HG03196 (cell line): Measurements from ENCODE around the gene PICALM.
"Not testable (repeated sequence)": the region's sequence is repeated elsewhere in the genome, so short reads cannot be mapped to it uniquely, and the experiment has no call there.

Source experiments
- ATAC-seq: cut with Tn5 transposase; IDR thresholded peaks from one replicate; pipeline ENCODE4 v1.9.1; 2021; ENCODE audit not compliant: unreplicated experiment

PICALM gene

DNA sequence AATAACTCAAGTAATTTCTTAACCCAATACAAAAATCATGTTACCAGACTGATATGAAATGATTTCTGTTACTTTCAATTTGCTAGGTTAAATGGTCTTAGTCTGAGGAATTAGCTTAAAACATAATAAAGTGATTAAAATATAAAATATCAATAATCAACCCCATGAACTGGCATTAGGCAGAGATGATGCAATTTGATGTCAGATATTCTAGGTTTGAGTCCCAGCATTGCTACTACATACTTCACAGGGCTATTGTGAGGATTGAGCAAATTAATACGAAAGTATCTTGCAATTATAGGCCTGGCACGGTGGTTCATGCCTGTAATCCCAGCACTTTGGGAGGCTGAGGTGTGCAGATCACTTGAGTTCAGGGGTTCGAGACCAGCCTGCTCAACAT, 66.5 kb downstream of the PICALM start:
- no peak for ATAC-seq

DNA sequence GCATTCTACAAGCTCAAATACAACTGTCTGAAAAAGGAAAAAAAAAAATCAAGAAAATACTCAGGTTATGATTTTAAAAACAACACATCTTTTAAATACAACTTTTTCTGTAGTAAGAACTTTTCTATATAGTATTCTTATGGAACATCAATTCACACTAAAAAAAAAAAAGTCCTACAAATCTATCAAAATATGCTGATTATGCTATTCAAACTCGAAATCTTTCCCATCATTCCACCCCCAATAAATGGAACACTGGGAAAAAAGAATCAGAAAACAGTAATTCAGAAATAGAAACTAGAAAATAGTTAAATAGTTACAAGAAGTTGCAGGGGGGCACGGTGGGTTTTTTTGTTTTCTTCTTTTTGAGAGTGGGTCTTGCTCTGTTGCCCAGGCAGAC, 77.4 kb downstream of the PICALM start:
- ATAC-seq, result no peak

DNA sequence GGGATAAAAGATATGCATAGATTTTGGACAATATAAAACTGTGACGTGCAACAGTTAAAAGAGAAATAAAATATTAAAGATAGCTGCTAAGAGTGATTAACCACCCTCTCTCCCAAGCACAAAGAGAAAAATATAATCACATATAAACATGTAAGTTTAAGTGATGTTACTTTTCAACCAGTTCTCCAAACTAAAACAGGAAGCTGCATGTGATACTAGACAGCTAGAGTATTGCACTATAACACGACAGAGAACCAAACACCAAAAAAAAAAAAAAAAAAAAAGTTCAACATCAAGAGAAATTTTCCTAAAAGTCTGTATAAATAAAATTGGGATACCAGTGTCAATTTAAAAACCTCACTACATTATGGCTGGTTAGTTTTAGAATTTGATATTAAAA, 79.1 kb downstream of the PICALM start:
- ATAC-seq, result no peak

DNA sequence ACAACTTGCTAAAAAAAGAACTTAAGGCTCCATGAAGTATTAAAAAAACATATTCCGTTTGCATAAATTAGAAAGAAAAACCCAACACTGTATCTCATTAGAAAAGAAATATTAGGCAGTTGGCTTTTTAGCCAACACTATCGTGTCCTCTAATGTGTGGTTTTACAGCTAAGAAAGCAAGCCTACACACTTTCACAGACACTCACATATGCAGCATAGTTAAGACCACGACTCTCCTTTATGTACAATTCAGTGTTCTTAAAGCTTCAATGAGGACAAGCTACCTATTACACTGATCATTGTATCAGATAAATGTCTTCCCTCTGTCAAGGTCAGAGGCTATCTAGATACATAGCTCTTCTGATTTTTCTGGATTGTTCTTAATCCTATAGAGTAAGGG, 80.1 kb downstream of the PICALM start:
- ATAC-seq, result no peak

DNA sequence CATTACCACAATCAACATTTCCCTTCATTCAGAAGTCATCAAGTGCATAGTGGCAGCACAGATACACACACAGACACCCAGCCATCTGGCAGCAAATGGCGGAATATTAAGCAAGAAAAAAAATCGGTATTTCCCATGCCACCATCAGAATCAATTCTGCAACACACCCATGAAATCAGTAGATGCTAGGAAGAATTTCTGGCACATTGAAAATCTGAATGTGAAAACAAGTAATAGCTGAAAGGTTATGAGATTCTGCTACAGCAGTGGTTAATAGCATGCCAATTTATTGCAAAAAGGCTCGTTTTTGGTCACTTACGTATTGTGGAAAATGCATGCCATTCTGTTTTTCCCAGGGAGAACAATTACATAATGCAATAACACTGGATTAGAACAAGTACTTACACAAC, 91.1 kb downstream of the PICALM start:
- ATAC-seq, result no peak

DNA sequence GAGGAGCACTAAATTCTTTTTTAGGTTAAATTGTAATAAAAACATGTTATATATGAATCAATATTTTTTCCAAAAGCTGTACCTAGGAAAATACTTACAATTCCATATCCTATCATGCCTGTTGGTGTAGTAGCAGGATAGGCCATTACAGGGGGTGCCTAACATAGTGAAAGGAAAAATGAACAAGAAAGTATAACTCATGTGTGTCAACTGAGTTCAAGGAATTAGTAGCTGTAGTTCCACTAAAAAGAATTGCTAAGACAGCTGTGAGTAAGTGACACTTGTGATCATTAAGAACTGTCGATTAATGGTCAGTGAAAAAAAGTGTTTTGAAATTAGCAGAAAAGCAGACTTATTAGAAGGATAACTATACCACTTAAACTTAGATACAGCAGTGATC, 92.4 kb downstream of the PICALM start:
- no peak for ATAC-seq

DNA sequence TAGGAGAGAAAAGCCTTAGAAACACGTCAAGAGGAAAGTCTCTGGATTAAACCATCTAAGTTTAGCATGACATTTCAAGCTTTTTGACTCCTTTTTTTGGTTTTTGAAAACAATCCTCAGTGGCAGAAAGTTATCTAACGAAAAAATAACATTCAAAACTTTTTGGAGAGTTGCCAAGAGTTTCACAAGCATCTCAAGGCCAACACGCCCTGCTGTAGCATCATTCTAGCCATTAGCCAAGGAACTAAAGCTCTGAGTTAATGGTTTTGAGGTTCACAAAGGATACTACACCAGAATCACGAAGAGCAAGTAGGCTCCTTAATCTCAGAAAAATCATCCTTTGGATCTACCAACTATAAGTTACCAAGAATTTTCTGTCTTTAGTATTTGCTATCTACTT, 94.8 kb downstream of the PICALM start:
- ATAC-seq, result no peak

DNA sequence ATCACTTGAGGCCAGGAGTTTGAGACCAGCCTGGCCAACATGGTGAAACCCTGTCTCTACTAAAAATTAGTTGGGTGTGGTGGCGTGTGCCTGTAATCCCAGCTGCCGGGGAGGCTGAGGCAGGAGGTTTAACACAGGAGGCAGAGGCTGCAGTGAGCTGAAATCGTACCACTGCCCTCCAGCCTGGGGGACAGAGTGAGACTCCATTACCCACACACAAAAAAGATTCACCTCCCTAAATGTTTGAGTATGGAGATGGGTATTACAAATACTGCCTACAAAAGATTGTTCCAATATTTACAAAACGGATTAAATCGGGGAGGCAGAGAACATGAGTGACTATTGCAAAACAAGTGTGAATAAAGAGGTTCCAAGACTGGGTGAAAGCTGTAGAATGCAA, 98.3 kb downstream of the PICALM start:
- no peak for ATAC-seq

DNA sequence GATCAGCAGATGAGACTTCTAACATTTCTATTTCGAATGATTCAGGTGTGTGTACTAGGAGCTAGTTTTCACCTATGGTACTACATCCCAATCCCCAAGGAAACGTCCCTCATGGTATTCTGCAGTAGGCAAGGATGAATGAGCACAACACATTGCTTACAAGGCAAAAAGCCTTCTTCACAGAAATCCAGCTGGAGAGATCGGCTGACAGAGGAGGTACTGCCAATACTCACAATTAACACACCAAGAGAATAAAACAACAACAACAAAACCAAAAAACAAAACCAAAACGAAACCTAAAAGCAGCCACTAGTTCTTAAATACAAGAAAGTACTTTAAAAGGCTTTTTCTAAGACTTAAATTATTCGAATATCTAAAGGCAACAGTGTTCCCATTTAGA, 101.4 kb downstream of the PICALM start:
- no peak for ATAC-seq

DNA sequence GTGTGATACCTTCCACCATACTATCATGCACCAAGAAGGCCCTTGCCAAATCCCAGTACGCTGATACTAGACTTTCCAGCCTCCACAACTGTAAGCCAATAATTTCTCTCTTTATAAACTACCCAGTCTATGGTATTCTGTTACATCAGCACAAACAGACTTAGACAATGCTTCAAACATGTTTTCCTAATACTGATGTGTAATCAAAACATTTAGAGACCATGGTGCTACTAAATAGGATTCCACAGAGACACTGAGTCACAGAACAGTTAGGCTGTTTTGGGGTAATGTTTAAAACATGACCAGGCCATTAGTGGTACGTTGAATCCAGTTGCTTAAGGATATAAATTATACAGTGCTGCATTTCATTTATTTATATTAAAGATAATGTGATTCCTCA, 103.7 kb downstream of the PICALM start:
- no peak for ATAC-seq

DNA sequence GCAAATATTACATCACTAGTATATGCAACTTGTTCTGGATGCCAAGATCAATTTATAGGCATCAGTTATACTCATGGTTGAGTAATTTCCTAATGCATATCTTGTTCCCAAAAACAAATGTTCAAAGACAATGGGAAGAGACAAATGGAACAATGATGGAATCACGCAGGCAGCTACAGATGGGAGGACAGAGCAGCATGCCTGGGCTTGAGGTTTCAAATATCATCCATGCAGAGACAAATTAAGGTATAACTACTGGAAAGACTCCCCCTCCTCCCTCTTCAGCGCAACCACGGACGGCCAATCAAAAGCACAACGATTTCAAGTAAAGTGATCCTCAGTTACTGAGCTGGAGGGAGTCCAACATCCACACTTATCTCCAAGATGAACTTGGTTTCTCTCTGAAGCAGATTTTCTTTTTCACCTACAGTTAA, 106.9 kb downstream of the PICALM start:
- no peak for ATAC-seq

DNA sequence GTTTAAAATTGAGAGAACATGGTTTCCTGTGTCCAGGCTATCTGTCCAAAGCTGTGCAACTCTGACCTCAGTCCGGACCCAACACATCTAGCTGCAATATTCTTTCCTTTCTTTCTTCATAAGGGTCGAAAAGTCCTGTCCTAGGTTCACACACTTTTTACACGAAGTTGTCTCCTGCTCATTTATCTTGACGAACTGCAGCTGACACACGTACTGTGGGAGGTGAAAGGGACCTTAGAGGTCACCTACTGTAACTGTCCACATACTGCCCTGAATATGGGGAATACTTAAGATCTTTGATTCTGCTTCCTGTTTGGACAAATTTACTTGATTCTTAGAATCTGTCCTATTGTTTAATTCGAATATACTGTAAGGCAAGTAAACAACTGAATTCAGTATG, 107.8 kb downstream of the PICALM start:
- ATAC-seq, result no peak

DNA sequence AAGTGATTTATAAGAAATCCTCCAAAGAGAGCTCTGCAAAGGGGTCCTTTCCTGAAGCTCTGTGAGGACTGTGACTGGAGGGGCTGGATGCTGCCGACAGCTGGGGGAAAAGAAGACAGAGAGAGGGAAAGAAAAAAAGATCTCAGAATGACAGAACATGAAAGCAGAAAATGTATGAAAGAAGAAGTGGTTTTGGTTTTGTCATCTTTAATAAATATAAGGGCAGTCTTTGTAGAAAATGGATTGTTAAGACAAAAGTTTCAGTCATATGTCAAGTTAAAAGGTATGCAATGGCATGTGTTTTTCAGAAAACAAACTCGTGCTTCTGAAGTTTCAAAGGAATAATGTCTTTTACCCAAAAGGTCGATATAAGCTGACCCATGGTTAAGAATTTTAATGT, 108.2 kb downstream of the PICALM start:
- no peak for ATAC-seq

DNA sequence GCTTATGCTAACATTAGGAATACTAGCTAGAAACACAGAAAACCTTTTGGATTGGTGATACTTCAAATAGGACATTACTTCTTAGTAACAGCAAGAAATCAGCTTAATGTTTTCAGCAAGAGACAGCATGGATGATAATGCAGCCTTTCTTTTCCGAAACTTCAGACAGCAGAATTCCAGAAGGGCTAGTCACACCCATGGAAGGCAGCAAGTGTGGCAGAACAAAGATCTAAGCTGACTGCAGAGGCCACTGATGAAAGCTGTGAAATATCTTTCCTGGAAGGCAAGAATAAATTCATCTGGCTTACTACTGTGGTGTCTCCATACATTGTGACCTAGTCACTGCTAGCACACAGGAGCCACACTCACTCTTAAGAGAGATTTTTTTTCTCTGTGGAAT, 113.4 kb downstream of the PICALM start:
- ATAC-seq, result no peak

DNA sequence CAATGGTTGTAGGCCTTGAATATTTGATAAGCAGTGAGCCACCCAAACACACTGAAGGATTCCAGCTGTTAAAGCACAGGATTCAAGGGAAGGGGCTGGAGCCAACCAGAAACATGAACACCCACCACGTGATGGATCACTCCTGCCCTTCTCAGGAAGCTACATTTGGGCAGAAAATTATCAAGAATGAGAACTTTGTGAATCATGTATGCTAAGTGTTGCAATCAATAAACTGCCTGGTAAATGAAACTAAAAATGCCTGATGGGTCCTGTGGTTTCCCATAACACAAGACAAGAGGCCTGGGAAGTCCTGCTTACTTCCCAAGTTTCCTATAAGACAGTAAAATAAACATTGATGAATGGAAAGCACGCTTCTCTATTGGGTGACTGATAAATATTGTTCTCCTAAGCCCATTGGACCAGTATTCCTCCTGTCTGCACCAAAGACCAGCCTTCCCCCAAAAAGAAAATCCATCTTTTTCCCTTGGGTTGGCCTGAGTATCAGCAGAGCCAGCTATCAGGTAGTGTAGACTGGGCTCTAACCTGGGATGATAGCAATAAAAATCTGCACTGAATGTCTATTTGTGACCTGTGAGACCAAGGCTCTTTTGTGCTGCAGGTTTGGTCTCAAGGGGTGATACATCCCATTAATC, 115.3 kb downstream of the PICALM start:
- ATAC-seq, result no peak

DNA sequence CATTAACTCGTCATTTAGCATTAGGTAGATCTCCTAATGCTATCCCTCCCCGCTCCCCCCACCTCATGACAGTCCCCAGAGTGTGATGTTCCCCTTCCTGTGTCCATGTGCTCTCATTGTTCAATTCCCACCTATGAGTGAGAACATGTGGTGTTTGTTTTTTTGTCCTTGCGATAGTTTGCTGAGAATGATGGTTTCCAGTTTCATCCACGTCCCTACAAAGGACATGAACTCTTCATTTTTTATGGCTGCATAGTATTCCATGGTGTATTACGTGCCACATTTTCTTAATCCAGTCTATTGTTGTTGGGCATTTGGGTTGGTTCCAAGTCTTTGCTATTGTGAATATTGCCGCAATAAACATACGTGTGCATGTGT, 116.8 kb downstream of the PICALM start:
- ATAC-seq, result not testable (repeated sequence)

DNA sequence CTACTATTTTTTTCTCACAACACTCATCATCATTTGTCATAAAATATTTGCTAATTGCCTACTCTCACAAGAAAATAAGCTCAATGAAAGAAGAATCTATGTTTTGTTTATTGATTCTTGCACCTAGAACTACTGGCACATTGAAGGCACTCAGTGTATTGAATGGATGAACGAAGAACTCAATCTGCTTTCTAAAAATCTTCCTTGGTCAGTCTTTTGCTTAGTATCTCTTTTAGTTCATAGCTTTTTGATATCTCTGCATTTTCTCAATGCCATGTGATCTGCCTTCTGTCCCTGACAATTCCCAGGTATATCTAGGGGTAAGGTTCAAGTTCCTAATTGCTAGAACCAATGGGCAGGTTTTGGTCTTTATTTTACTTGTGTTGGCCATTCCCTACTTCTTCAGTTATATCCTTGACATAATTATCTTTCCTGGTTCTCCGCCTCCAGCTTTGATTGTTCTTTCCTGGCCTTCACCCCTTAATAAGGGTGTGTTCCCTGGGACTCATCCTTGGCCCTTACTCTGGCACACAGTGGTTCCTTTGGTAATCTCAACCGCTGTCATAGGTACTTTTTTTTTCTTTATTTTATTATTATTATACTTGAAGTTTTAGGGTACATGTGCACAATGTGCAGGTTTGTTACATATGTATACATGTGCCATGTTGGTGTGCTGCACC, 117.3 kb downstream of the PICALM start:
- ATAC-seq, result no peak

DNA sequence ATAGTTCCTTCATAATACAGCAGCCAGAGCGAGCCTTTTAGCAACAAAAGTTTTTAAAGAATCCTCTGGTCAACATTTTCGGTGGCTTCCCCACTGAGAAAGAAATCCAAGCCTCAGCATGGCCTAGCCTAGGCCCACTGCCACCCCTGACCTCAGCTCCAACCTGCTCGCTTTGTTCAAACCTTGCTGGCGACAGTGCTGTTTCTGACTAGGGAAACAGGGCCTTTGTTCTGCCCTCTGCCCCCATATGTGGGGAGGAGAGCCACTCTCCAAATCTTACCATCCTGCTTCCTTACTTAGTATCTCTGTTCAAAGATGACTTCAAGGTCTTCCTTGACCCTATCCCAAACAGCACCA, 117.9 kb downstream of the PICALM start:
- ATAC-seq, result no peak

DNA sequence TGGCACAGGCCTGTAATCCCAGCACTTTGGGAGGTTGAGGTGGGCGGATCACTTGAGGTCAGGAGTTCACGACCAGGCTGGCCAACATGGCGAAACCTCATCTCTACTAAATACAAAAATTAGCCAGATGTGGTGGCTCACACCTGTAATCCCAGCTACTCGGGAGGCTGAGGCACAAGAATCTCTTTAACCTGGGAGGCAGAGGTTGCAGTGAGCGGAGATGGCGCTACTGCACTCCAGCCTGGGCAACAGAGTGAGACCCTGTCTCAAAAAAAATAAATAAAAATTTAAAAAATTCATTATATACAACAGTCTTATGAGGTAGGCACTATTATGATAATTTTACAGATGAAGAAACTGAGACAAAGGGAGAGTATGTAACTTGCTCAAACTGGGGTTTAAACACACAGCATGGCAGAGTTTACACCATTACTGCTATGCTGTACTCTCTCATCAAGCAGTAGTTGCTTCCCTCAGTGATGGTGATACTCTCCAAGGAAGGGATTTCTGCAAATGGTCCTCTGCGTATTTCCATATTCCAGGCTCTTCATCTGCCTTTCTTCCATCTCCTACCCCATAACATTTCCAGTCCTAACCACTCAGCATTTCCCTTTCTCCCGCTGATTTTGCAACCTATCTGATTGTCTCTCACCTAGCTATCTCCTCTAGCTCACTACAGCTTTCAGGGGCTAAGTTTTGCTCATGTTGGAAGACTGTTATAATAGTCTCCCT, 118.4 kb downstream of the PICALM start:
- ATAC-seq, result no peak

DNA sequence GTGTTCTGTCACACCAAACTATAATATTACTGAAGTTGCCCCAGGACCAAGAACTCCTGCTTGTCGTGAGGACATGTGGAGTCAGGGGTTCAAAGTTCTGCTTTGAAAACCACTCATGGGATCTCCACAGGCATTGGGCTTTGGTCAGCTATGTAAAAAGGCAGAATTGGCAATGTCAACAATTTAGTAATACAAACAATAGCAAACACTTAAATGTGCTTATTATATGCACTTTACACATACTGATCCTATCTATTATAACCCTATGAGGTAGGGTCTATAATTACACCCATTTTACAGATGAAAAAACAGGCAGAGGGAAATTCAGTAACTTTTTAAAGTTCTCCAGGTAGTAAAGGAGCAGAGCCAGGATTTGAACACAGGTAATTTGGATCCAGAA, 119.1 kb downstream of the PICALM start:
- ATAC-seq, result no peak

DNA sequence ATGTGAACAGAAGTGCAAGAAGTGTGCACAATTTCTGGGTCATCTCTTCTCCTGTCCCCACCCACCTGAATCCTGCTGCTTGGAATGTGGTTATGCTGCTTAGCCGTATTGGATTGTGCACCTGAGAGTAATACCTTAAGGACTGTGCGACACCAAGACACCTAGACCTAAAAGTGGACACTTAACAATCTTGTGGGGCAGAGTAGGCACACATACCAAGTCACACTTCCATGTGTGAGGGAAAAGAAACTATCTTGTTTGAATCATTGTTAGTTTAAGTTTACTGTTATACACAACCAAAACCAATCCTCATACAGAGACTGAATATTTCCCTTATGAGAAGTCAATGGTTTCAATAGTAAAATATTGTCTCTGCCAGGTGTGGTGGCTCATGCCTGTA, 120.0 kb downstream of the PICALM start:
- no peak for ATAC-seq

DNA sequence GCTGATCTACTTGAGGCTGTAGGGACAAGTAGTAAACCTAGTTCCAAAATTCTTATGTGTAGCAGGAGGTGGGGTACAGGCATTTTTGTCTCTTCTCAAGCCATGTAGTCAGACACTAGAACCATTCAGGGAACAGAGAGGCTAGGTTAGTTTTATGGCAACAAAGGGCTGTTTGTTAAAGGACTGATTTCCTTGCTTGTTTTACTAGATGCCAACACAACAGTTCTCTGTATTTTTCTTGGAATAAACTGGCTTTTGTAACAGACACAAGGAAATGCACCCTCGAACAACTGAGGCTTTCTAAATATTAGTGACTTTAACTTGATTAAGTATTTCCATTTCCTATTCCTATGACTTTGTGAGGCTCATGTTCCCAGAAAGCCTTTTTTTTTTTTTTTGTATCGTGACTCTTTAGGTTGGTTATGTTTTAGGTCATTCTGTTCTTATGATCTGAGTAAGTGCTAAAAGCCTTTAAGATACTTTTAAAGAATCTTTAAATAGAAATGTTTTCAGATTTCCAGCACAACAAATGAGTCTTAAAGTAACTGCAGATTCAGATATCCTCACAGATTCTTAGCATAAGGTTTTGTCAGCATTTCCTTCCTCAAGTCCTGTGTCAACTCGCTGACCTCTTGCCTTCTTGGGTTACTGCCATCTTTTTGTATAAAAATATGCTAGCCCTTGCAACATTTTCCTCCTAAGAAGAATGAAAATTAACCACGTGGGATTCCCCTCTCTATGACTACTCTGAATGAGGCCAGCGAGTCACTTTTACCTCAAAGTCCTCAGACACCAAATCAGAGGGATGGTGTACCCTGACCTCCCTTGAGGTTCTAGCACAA, 121.2 kb downstream of the PICALM start:
- peak; percentile 46 for ATAC-seq
